Measurements from ENCODE around the gene NET1. TPM values are rescaled to one million over a fixed set of nuclear protein-coding genes. Genes with fewer than 3 reads are reported as not detected.
"Not testable (repeated sequence)": the region's sequence is repeated elsewhere in the genome, so short reads cannot be mapped to it uniquely, and the experiment has no call there.

NET1 gene
- polyA plus RNA-seq, 4 donors = 112 to 137 (median 130) TPM

DNA sequence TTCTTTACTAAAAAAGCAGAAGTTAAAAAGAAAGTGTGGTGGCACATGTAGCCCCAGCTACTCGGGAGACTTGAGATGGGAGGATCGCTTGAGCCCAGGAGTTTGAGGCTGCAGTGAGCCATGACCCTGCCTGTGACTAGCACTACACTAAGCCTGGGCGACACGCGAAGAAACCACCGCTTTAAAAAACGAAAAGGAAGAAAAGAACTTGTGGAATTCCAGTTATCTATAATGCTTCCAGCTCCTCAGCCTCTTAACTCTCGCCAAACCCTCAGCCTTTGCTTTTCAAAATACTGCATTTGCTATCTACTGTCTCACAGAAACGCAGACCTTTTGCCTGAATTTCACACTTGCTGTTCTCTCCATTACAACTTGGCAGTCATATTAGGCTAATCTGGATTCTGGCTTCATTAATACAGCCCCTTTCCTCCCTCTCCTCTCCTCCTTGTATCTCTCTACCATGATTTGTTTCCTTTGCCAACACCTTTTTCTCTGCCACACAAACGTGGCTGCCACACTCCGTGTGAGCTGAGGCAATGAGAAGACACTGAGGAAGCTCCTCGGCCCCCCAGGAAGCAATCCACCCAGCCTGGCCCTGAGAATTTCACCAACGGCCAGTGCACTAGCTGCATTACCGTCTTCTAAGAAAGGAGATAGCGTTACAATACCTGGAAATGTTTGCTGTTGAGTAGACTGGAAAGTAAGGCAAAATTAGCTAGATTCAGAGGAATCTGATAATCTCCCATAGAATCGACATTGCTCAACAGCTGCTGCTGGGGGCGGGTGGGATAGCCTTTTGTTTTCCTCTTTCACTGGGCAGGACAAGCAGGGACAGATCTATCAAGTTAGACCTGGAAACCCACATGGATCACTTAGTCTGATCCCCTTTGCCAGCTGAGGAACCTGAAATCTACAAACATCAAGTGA is 49.8 kb downstream of the NET1 start:
- no peak for DNase-seq (ENCODE audit: low read depth in 4 of 4, low spot score in 2 of 4)

DNA sequence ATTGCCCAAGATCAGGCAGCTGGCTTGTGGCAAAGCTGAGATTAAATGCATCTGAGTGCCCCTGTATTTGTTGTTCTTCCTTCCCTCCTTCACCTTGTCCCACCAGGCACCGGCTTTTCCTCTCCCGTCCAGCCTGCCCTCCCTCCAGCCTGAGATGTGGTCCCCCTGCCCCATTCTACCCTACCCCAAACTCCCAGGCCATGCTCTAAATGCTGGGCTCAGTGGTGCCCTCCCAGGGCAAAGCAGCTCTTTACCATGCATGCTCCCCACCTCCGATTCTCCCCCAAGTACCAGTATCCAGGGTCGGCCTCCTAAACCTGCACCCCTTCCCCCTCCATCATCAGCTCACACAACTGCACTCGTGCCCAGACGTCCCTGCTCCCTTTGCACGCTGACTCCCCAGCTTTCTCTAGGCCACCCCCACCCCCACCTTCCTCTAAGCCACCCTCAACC is 50.5 kb downstream of the NET1 start:
- DNase-seq (ENCODE audit: low read depth in 4 of 4, low spot score in 2 of 4) = no peak

DNA sequence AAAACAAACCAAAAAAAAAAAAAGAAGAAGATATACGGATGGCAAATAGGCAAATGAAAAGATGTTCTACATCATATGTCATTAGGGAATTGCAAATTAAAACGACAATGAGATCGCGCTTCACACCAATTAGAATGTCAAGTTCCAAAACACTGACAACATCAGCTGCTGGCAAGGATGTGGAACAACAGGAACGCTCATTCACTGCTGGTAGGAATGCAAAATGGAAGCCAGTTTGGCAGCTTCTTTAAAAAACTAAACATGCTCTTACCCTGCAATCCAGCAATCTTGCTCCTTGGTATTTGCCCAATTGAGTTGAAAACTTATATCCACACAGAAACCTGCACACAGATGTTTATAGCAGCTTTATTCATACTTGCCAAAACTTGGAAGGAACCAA is 52.2 kb downstream of the NET1 start:
- DNase-seq (ENCODE audit: low read depth in 4 of 4, low spot score in 2 of 4) = no peak

DNA sequence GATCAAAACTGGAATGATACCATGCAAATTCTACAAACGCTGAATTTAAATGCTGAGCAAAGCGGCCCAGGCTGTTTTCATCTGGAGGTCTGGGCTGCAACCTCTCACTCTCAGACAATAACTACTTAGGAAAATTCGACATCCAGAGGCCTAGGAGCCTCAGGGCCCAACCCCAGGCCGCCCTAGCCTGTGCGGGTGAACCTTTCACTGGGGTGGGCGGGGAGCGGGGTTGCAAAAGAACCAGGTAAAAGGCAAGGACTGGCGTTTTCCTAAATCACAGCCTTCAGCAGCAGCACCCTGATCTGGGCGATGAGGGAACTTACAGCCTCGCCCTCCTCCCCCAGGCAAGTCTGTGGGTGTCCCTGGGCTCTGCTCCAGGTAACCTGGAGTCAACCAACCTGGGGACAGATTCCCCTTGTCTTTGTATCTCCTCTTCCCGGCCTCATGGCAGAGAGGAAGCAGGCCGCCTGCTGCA is 53.7 kb downstream of the NET1 start:
- DNase-seq (ENCODE audit: low read depth in 4 of 4, low spot score in 2 of 4) = no peak

DNA sequence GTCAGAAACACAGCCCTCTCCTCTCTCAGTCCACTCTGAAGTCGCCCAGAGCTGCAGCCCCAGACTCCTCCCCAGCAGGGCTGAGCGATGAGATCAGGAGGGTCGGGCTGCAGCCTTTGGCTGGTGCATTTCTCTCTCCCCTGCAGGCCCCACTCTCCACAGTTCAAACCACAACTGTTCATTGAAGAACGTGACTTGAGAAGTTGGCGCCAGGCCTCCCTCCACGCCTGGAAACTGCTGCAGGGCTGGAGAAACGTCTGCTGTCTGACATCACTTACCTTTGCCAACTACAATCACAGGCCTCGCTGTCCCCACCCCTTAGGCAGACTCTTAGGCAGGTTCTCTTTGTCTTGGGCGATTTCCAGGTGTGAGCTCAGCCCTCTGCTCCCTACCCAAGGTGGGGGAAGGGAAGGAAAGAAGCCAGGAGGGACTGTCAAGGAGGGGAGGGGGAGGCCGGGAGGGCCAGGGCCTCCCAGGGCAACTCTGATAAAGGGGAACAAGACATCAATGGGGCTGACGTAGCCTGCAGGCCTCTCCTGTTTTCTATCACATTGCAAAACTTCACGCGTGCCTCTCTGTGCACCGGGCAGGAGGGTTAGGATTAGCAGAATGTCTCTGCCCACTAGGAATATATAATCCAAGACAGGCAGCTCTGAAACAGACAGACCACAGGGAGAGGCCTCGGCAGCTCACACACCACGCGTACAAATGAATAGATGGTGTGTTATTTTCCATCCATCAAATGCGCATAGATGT is 54.3 kb downstream of the NET1 start:
- no peak for DNase-seq (ENCODE audit: low read depth in 4 of 4, low spot score in 2 of 4)

DNA sequence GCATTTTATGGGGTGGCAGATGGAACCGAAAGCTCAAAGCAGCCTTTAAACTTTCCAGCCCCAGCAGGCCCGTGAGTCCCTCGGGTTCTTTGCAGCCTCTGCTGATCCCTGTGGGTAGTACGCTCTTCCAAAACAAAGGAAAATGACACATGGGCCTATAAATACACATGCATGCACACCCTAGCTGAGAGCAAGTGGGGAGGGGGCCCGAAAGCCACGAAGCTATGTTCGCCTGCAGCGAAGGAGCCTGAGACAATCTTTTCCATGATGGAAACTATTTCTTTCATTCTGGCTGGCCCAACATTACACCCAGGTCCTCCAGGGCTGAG is 54.8 kb downstream of the NET1 start:
- DNase-seq (ENCODE audit: low read depth in 4 of 4, low spot score in 2 of 4) = no peak

DNA sequence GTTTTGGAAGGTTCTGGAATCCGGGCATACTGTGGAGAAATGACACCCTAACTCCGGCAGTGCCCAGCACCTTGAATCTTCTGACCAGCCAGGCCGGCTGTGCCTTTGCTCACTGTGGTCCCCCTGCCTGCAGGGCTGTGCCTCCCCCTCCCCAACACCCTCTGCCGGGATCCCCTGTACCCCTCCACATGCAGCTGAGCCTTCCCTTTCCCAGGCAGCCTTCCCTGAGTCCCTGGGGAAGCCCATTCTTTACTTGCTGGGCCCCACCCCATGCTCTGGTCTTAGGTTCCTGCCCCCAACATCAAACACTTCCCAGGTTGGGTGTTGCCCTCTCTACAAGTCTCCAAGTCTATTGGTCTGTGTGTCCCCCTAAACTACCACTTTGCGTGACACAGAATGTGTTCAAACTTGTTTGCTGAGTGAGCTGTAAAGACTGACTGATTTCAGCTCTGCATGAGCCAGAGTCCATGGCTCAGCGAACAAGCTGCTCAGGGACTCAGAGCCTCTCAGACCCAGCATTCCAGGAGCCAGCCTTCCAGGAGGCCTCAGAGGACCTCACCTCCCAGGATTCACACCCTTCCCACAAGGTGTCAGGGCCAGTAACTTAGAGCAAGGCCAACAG is 55.4 kb downstream of the NET1 start:
- no peak for DNase-seq (ENCODE audit: low read depth in 4 of 4, low spot score in 2 of 4)

DNA sequence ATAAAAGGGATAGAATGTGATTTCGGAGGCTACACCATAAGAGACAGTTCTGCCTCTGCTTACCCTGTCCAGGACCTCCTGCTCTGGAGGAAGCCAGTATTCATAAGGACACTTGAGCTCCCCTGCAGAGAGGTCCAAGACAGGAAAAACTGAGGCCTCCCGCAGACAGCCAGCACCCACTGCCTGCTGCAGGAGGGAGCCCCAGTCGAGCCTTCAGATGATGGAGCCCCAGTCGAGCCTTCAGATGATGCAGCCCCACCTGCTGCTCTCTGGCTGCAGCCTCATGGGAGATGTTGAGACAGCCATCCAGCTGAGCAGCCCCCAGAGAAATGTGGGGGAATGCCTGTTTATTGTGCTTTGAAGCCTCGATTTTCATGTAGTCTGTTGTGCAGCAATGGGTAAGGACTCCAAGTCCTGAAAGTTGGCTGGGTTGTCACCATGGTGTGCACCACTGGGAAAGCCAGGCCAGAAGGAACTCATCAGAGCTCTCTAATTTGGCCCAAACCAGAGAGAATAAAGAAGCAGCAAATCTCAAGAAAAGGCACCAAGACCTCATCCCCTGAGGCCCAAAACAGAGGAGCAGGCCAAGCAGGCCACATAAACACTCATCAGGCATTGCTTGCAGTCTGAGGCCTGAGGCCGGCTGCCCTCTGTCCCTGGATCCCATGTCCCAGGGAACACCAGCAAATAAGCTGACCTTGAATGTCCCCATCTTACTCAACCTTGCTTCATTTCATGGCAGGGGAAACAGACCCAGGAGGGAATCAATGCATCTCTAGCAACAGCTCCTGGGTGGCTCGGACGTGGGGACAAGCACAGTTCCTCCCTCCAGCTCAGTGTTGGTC is 56.1 kb downstream of the NET1 start:
- DNase-seq (ENCODE audit: low read depth in 4 of 4, low spot score in 2 of 4) = no peak

DNA sequence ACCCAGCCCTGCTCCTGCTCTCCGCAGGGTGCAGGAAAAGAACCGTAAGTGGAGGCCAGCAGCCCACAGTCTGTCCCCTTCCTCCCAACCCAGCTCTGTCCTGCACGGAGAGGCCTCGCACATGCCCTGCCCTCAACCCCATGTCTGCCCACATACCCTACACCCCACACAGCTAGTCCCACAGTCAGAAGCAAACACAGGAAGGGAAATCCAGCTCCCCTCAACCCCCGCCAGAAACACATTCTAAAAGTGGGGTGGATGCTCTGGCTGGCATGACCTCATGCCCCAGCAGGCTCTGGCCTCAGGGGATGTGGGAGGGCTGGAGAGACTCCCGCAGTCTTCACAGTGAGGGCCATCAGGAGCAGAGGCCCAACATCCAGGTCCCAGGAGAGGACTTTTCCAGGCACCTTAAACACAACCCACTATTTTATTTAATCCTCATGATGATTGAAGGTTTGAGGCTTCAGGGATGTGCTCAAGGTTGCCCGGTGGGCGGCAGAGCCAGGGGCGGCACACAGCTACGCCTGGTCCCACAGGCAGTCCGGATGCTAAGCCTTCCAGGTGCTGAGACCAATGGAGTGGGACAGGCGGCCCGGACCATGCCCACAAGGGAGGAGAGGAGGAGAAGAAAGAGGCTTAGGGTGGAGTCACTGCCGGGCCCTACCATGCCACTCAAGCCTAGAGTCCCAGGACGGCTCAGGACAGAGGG is 57.1 kb downstream of the NET1 start:
- DNase-seq (ENCODE audit: low read depth in 4 of 4, low spot score in 2 of 4) = no peak

DNA sequence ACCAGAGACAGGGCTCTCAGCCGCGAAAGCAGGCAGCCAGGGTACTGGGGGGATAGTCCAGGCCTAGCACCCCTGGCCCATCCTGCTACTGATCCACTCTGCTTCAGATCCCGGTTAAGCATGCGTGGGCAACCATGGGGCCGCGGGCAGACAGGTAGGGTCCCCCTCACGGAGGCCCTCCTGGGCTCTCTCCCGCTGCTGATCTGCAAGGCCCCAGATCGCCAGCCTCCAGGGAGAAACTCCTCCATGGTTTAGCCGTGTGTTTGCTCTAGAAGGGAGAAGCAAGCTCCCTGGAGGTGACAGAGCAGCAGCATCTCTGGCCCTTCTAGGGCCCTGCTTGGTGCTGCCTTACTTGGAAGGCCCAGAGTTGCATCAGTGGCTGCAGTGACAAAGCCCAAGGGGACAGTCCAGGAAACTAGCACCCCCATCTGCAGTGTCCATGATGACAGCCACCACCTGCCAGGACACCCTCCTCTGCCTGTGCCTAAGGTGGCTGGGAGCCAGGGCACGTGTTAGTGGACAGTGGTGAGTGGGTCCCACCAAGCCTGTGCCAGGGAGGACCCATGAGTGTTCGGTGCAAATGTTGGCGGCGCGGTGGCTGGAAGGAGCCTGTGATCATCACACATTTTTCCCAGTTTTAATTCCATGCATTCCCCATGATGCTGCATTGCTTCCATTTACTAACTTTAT is 57.9 kb downstream of the NET1 start:
- DNase-seq (ENCODE audit: low read depth in 4 of 4, low spot score in 2 of 4) = no peak

DNA sequence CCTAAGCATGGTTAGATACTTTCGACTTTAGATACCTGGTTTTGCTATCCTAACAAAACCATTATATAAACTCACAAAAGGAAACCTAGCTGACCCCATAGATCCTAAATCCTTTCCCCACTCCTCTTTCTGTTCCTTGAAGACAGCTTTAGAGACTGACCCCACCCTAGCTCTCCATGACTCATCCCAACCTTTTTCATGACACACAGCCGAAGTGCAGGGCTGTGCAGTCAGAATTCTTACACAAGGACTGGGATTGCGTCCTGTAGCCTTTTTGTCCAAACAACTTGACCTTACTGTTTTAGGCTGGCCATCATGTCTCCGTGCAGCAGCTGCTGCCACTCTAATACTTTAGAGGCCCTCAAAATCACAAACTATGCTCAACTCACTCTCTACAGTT is 62.3 kb downstream of the NET1 start:
- not testable (repeated sequence) for DNase-seq (ENCODE audit: low read depth in 4 of 4, low spot score in 2 of 4)

DNA sequence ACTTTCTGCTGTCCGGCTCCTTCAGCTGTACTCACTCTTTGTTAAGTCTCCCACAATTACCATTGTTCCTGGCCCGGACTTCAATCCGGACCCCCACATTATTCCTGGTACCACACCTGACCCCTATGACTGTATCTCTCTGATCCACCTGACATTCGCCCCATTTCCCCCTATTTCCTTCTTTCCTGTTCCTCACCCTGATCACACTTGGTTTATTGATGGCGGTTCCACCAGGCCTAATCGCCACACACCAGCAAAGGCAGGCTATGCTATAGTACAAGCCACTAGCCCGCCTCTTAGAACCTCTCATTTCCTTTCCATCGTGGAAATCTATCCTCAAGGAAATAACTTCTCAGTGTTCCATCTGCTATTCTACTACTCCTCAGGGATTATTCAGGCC is 62.7 kb downstream of the NET1 start:
- DNase-seq (ENCODE audit: low read depth in 4 of 4, low spot score in 2 of 4) = not testable (repeated sequence)

DNA sequence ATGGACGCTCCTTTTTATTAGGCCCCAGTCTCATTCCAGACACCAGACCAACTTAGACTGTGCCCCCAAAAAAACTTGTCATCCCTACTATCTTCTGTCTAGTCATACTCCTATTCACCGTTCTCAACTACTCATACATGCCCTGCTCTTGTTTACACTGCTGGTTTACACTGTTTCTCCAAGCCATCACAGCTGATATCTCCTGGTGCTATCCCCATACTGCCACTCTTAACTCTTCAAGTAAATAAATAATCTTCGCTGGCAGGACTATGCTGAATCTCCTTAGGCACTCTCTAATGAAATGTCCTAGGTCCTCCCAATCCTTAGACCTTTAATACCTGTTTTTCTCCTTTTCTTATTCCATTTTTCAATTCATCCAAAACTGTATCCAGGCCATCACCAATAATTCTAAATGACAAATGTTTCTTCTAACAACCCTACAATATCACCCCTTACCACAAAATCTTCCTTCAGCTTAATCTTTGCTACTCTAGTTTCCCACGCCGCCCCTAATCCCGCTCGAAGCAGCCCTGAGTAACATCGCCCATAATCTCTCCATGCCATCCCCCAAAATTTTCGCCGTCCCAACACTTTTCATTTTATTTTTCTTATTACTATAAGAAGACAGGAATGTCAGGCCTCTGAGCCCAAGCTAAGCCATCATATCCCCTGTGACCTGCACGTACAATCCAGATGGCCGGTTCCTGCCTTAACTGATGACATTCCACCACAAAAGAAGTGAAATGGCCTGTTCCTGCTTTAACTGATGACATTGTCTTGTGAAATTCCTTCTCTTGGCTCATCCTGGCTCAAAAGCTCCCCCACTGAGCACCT is 63.8 kb downstream of the NET1 start:
- DNase-seq (ENCODE audit: low read depth in 4 of 4, low spot score in 2 of 4) = not testable (repeated sequence)

DNA sequence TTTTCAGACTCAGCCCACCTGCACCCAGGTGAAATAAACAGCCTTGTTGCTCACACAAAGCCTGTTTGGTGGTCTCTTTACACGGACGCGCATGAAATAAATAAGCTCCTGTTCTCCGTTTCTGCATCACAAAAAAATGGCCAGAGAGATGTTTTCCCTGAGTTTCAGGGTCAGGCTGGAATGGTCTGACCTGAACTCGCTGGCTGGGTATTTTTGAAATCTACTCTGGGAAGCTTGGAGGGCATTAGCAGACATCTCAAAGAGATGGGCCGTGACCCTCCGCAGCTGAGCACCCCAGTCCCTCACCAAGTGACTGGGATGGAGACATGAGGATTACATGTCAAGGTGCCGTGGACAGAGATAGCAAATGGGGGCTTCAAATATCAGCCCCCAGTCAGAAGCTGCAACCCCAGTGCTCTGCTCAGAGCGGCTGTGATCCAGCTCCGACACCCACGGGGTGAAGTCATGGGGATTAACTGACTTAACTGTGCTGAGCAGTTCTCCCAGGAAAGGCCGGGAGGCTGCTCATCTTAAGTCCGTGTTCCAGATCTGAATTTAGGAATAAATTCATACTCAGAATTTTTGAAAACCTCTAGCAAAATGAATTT is 64.7 kb downstream of the NET1 start:
- DNase-seq (ENCODE audit: low read depth in 4 of 4, low spot score in 2 of 4) = no peak

DNA sequence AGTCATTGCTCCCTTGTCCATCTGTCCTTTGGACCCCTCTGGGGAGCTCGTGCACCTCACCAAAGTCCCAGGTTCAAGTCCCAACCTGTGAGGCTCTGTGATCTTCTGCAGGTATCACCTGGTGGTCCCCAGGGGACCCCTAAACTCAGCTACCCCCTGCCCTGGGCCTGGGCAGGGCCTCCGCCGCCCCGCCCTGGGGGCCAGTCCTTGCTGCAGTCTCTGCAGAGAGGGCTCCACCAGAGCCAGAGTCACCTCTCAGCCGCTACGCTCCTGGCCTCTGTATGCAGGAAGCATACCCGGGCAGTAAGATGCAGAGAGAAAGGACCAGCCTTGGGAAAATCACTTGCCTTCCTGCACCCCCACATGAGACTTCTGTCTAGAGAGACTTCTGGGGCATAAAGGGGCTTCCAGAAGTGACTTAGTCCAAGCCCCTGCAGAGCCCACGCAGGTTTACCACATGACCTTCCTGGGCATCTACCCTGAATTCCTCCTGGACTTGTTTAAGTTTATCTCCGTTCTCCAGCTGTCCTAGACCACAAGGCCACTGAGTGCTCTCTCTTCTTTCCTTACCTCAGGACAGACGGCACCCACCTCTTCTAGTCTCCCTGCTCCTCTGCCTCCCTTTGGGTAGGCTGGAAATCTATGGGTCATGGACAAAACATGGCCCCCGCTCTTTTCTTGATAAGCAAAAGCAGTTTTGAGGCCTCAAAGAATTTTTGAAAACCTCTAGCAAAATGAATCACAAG is 65.8 kb downstream of the NET1 start:
- DNase-seq (ENCODE audit: low read depth in 4 of 4, low spot score in 2 of 4) = no peak

DNA sequence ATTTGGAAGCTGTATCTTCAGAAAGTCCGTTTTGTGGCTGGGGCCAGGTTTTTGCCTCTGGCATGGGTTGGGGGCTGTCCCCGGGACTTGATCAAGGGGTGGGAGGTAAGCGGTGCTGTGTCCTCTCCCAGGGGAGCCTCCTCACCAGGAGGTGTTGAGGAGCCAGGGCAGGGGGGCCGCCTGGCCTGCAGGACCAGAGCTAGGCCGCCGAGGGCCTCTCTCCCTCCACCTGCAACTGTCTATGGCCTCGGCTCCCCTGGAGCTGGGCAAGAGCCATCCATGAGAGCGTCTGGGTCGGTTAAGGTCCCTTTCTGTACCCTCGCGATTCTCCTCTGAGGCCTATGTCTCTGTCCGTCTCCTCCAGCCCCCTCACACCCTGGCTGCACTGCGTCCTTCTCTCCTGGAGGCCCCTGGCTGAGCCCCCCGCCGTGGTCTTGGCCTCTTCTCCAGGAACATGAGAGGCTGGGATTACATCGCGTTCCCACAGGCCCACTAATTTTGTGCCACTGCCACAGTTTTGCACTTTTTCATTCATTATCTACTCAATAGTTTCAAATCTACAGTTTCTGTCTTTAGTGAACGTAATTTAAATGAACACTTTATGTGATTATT is 66.4 kb downstream of the NET1 start:
- DNase-seq (ENCODE audit: low read depth in 4 of 4, low spot score in 2 of 4) = no peak

Data from left renal cortex interstitium (tissue), 4 donors.